Smooth muscle cell of the umbilical artery (primary cell): ENCODE measurements around the gene DENND5B. TPM values are rescaled to one million over a fixed set of nuclear protein-coding genes. Genes with fewer than 3 reads are reported as not detected.

Source experiments
- total RNA-seq: library from RNA; depleted of rRNA; stranded (reverse); fragments of >200 nt; gene quantifications from 2 replicates; pipeline ENCODE4 v1.2.3, GENCODE V29; 2014

Gene DENND5B
- total RNA-seq = 14.6 and 15.7 TPM in 2 replicates

DNA sequence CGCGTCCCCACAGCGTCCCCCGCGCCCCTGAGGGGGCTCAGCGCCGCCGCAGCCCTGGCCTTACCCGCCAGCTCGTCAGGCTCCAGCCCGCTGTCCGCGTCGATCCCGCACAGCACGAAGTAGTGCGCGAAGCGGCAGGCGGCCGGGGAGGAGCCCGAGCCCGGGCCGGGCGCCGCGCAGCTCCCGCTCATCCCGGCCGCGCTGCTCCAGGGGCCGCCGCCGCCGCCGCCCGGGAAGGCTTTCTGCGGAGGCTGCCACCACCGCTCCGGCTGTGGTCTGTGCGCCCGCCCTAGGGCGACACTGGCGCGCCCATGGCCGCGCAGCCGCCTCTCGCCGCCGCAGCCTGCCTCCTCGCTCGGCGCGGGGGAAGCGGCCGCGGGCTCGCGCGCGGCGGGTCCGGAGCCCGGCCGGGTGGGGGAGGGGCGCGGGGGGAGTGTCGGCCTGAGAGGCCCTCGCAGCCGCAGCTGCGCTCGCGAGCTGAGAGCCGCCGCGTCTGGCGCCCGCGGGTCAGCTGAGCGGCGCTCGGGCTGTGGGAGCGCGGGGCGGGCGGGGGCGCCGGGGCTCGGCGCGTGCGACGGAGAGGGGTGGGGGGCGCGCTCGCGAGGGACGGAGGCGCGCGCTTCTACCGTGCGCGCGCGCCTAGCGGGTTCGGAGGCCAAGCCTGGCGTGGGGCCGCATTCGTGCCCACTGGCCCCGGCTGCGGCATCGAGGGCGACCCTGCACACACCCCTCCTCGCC lies at the start of gene DENND5B:
TSS of gene DENND5B (minus strand) at position 495 of the 738 bp plus-strand sequence. CDS start at position 191, 304 bp downstream.

Other genes starting within 250 kb of the DENND5B start
- 2.0 and 3.0 TPM in 2 replicates for gene ETFBKMT, start 68.6 kb upstream of the DENND5B start, total RNA-seq
- 15.1 and 16.6 TPM in 2 replicates for gene AMN1, start 137.9 kb upstream of the DENND5B start, total RNA-seq